ENCODE measurements around the gene KCNE2.
"Not testable (repeated sequence)": the region's sequence is repeated elsewhere in the genome, so short reads cannot be mapped to it uniquely, and the experiment has no call there.

KCNE2 gene

GRCh38 chr21:34404742-34405141, 40.9 kb downstream of the KCNE2 start:
- DNase-seq (ENCODE audit: low spot score); in situ Hi-C loops (cut with MboI; ENCODE audit: low sequenced_read_pairs, unreplicated experiment): not testable (repeated sequence)

- DNase-seq (ENCODE audit: low spot score); in situ Hi-C loops (cut with MboI; ENCODE audit: low sequenced_read_pairs, unreplicated experiment): not testable (repeated sequence)
These were observed 41.9 kb downstream of the KCNE2 start for GRCh38 chr21:34405686-34406085.

- in situ Hi-C loops (cut with MboI; ENCODE audit: low sequenced_read_pairs, unreplicated experiment); DNase-seq (ENCODE audit: low spot score): not testable (repeated sequence)
These were observed 42.3 kb downstream of the KCNE2 start for GRCh38 chr21:34406102-34406501.

- in situ Hi-C loops (cut with MboI; ENCODE audit: low sequenced_read_pairs, unreplicated experiment); DNase-seq (ENCODE audit: low spot score): not testable (repeated sequence)
These were observed 42.9 kb downstream of the KCNE2 start for GRCh38 chr21:34406676-34407075.

- DNase-seq (ENCODE audit: low spot score); in situ Hi-C loops (cut with MboI; ENCODE audit: low sequenced_read_pairs, unreplicated experiment): not testable (repeated sequence)
These were observed 43.5 kb downstream of the KCNE2 start for GRCh38 chr21:34407294-34407693.

GRCh38 chr21:34417448-34418077, 53.8 kb downstream of the KCNE2 start:
- in situ Hi-C loops (cut with MboI; ENCODE audit: low sequenced_read_pairs, unreplicated experiment); DNase-seq (ENCODE audit: low spot score): not testable (repeated sequence)
